HG03378 (cell line): ENCODE data around the gene HRC.

Source experiments
- ATAC-seq: cut with Tn5 transposase; IDR thresholded peaks from one replicate; pipeline ENCODE4 v1.9.1; 2021; ENCODE audit warnings: mild to moderate bottlenecking, moderate library complexity; ENCODE audit not compliant: unreplicated experiment

HRC gene

GRCh38 chr19:49117677-49118564 is 37.3 kb downstream of the HRC start:
- no peak for ATAC-seq

- ATAC-seq = no peak
These were observed 38.7 kb downstream of the HRC start for GRCh38 chr19:49116544-49116943.

DNA sequence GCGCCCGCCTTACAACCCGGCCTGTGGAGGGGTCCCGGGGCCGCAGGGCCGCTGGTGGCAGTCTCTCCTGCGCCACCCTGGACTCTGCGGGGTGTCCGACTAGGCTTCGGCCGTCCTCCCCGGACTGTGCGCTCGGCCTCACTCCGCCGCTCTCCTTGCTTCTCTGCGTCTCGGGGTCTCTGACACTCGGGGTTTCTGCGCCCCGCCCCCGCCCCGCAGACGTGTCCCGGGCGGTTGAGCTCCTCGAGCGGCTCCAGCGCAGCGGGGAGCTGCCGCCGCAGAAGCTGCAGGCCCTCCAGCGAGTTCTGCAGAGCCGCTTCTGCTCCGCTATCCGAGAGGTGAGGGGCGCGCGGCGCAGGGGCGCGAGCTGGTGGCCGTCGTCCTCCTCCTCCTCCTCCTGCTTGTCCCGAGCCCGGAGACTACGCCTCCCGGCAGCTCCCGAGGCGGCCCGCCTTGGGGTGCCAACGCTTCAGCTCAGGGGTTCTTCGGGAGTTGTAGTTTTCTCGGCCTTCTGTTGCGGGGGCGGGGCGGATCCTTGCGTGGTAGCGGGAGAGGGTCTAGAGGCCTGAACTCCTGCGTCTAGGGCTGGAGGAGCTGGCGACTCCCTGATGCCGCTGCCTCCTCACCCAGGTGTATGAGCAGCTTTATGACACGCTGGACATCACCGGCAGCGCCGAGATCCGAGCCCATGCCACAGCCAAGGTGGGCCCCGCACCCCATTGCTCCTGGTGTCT is 40.4 kb downstream of the HRC start:
- no peak for ATAC-seq

DNA sequence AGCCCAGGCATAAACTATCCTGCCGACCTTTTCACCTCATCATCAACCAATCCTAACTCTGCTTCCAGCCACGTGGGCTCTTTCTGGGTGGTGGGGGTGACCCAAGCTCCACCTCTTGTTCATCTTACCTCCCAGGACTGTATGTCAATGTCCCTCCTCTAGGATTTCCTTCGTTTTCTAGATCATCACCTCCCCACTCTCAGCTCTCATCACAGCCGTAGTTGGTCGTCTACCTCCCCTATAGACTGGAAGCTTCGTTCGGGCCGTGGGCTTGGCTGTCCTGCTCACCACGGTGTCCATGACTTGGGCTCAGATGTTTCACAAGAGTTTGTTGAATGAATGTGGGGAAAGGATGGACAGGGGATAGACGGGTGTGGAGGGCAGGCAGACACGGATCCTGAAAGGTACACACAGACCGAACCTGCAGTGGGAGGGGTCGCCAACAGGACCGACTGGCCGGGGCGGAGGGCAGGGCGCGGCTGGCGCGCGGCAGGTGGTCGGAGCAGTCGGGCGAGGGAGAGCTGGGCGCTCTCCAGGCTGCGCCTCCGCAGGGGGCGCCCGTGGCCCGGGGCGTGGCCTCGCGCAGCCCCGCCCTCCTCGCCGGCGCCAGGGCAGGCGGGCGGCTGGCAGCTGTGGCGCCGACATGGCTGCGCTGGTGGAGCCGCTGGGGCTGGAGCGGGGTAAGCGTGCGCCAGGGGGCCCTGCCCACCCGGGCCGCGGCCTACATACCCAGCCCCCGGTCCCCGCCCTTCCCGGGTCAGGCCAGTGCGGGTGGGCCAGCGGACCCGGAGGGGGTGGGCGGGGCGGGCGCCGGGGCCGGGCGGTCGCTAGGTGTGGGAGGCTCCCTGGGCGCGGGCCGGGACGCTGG is 41.2 kb downstream of the HRC start, which contains the start of gene LIN7B:
LIN7B (plus strand) TSS at position 609 of the 868 bp plus-strand sequence; CDS start at position 644, 35 bp downstream.
- no peak for ATAC-seq

- ATAC-seq = no peak
These were observed 43.8 kb downstream of the HRC start for GRCh38 chr19:49111218-49111998.

GRCh38 chr19:49110567-49110966 is 44.6 kb downstream of the HRC start:
- no peak for ATAC-seq

DNA sequence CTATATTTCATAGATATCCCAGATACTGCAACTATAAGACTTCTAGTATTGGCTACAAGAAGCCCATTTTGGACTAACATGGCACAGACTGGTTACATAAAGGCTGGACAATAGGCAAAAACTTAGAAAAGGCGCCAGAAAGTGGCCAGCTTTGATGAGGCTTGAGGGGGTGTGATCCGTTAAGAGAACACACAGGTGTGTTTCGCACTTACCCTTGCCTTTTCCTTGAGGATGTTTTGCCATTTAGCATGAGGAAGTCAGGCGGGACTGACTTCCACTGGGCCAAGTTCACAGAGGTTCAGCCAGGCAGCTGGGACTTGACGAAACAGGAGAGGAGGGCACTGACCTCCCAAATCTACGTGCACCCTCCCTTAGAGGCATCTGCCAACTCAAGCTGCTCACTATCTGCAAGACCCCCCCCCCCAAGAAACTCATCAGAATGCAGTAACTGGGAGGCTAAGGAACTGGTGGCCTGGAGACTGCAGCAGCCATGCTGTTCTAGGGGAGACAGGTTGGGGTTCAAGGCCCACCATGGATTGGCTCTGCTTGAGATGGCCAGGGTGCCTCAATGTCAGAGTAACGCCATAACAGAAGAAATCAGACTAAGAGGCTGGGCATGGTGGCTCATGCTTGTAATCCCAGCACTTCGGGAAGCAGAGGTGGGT is 45.5 kb downstream of the HRC start:
- no peak for ATAC-seq

- no peak for ATAC-seq
These were observed 46.1 kb downstream of the HRC start for GRCh38 chr19:49109051-49109450.

DNA sequence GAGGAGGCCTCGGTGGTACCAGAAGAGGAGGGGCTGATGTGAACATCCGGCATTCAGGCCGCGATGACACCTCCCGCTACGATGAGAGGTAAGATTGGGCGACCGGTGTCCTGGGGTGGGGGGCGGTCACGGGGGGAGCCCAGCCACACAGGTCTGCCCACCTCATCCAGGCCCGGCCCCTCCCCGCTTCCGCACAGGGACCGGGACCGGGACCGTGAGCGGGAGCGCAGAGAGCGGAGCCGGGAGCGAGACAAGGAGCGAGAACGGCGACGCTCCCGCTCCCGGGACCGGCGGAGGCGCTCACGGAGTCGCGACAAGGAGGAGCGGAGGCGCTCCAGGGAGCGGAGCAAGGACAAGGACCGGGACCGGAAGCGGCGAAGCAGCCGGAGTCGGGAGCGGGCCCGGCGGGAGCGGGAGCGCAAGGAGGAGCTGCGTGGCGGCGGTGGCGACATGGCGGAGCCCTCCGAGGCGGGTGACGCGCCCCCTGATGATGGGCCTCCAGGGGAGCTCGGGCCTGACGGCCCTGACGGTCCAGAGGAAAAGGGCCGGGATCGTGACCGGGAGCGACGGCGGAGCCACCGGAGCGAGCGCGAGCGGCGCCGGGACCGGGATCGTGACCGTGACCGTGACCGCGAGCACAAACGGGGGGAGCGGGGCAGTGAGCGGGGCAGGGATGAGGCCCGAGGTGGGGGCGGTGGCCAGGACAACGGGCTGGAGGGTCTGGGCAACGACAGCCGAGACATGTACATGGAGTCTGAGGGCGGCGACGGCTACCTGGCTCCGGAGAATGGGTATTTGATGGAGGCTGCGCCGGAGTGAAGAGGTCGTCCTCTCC is 47.4 kb downstream of the HRC start:
- no peak for ATAC-seq

GRCh38 chr19:49106648-49107135 is 48.5 kb downstream of the HRC start:
- no peak for ATAC-seq

- ATAC-seq = no peak
These were observed 50.8 kb downstream of the HRC start for GRCh38 chr19:49104229-49104864.

DNA sequence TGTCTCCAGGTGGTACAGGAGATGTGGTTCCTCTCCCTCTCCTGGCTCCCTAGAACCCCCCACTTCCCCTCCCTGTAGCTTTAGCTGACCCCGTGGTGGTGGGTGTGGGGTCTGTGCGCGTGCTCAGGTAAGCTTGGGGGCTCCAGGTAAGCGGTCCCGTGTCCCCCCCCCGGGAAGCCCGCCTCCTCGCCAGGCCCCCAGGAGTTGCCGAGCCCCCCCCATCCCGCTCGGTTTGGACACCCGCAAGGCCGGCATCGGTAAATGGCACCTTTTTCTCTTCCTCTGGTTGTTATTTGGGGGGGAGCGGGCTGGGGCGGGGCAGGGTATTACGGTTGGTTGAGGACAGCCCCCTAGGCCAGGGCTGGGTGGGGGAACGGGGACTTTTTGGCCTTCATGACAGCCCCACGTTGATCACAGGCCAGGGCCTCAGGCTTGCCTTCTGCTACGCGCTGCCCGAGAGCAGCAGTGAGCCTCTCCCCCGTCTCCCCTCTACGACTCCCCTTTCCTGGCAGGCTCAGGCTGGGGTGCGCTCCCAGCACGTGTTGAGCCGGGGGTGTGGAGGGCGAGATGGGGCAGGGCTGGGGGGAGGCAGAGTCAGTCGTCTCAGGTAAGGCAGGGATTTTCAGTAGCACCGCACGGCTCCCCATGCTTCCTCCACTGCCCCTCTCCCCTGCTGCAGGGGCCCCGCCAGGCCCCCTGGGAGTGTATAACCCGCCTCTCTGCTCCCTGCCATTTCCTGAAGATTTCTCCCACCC is 51.7 kb downstream of the HRC start:
- ATAC-seq = no peak

- ATAC-seq = no peak
These were observed 52.9 kb downstream of the HRC start for GRCh38 chr19:49102303-49102702.
